ENCODE data around the gene RAB13. TPM values are rescaled to one million over a fixed set of nuclear protein-coding genes. Genes with fewer than 3 reads are reported as not detected.

Gene RAB13
- total RNA-seq, 1 donor from 2014 or later = 38.7 TPM

DNA sequence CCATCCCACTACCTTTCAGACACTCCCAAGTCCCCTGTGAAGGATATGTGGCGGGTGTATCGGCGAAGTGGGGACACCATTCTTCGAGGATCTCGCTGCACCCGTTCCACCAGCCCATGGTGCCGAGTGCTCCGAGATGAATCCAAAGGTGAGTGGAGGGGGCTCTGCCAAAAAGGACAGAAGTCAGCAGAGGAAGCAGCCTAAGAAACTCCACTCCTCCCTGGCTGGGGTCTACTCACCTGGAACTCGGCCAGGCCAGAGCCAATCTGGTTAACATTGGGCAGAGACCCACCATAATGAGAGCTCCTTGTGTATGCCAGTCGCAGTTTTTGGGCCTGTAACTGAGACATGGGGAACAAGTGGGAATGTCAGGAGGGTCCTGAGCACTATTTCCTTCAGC is 31.3 kb downstream of the RAB13 start:
- DNase-seq = no peak

DNA sequence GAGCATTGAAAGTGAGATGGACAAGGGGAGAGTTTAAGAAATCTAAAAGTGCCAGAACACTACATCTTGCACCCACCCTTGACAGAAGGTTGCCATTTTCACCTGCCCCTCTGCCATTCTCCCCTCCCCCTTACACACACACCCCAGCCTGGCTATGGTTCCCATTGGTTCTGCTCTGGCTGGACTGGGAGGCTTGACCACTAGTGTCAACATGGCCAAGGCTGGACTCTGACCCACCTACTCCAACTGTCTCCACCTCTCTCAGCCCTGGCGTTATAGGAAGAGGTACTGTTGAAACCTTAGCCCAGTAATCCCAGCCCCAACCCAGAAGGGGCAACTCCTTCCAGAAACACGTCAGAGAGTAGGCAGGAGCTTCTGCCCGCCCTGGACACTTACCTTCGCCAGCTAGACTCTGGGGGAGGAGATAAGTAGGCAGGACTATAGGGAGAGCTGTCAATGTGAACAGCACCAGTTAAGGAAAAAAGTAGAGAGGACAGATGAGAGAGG is 32.2 kb downstream of the RAB13 start:
- no peak for DNase-seq

DNA sequence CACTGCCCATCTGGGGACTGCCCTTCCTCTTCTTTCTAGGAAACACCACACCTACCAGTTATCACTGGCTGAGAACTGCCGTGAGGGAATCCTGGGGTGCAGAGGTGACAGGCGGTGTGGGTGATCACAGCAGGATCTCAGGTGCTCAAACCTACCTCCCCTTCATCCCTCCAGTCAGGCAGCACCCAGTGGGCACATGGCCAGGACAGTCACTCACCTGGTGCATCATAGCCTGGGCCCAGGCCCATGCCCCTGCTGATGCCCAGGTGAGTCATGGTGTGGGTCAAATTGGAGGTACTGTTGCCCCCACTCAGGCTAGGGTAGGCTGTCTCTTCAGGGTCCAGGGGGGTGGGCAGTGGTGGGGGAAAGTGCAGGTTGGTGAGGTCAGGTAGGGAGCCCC is 34.3 kb downstream of the RAB13 start:
- DNase-seq = no peak

DNA sequence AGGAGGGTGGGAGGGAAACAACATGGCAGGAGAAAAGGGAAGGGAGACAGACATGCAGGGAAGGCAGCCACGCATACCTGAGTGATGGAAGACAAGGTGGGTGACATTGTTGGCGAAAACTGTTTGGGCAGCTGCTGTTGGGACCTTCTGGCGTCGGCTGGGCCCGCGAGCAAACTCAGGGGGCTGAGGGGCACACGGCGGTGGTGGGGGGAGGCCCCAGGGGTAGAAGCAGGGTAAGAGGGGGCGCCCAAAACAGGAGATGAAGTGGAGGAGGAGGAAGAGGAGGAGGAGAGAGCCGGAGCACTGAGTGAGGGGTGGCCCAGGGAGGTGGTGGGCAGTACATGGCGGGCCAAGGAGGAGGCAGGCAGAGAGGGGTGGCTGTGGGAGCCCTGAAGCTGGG is 35.0 kb downstream of the RAB13 start:
- DNase-seq = no peak

DNA sequence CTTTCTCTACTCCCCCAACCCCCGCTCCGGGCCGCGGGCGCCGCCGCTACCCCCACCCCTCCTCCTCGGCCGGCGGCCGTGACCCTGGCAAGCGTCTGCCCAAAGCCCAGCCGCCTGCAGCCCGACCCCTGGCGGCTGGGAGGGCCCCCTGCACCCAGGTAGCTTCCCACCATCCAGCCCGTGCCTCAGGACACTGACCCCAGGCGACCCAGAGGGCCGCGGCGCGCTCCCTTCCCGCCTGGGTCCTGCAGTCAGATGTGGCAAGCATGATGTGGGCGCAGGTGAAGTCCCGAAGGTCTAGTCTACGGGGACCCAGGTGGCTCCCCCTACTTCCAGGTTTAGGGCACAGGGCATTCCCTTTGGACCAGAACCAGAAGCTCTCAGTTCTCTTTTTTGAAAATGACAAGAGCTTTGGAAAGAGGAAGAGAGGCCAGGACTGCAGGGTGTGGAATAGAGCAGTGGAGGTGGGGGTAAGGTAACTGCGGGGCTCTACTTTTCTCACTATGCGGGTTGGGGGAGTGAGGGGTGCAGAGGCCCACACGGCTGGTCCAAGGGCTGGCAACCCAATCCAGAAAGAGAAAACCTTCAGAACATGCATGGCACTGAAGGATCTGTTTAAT is 39.4 kb downstream of the RAB13 start, which contains the start of gene DENND4B:
TSS of gene DENND4B (minus strand) at position 97 of the 620 bp plus-strand sequence. CDS start 2,344 bp downstream, outside the sequence.
- DNase-seq = peak; percentile 58

DNA sequence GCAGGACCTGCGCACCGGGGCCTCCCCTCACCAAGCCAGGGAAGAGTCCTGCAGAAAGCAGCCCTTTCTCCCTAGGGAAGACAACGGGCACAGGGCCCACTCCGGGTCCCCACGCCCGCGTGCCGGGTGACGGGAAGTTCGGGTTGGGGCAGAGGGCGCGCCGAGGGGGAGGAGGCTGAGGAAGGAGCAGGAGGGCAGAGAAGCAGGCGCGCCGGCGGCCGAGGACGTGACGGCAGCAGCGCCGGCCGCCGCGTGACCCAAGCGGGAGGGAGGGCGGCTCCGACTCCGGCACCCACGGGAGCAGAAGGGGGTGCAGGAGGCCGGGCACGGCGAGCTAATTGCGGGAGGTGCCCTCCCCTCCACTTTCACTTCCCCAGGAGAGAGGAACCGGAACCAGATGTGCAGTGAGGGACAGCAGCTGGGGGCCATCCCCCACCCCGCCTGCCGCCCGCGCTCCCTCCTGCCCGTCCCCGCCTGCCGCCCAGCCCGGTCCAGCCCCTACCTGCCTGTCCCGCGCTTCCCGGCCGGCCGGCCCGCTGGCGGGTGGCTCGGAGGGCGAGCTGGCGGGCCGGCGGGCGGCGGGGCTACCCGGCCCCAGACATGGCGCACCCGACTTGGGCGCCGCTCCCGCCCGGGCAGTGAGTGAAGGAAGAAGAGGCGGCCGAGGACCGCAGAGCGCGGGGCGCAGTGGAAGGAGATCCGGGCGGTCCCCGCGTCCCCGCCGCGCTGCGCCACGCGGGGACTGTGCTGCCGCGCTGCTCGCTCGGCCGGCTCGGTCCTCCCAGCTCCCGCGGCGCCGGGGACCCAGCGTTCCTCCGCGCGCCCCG is 40.1 kb downstream of the RAB13 start:
- no peak for DNase-seq

DNA sequence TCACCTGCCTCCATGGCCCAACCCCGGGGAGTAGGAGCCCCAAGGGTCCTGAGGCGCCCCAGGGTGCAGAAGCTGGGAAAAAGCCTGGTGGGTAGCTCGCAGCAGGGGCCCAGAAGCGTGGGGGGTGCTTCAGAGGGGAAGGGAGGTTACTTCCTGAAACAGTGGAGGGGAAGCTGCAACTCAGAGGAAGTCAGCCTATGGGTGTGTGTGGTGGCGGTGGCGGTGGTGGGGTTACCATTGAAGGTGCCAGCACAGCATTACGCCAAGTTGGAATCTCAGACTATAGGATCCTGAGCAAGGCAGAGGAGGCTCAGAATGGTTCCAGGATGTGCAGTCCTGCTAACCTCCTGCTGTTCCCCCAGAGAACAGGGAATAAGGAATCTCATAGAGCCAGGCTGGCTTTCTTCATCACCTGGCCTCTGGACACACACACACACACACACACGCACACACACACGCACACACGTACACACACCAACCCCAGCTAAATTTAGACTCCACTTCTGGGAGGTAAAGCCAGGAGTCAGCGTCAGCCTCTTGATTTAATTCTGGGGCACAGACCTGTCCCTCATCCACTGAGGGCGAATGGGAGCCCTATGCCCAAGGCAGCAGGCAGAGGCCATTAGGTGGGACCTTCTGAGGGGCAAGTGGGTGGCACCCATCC is 40.9 kb downstream of the RAB13 start:
- no peak for DNase-seq

DNA sequence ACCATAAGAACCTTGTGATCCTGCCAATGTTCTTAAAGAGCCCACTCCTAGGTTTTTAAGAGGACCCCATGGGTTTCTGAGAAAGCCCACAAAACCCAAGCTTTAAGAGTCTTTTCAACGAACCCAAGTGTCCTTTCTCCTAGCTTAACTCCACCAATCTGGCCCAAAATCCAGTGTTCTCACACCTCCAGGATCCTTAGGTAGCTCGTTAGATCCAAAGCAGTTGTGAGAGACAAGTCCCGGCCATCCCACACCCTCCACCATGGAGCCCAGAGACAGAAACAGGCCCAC is 41.4 kb downstream of the RAB13 start:
- DNase-seq = no peak

DNA sequence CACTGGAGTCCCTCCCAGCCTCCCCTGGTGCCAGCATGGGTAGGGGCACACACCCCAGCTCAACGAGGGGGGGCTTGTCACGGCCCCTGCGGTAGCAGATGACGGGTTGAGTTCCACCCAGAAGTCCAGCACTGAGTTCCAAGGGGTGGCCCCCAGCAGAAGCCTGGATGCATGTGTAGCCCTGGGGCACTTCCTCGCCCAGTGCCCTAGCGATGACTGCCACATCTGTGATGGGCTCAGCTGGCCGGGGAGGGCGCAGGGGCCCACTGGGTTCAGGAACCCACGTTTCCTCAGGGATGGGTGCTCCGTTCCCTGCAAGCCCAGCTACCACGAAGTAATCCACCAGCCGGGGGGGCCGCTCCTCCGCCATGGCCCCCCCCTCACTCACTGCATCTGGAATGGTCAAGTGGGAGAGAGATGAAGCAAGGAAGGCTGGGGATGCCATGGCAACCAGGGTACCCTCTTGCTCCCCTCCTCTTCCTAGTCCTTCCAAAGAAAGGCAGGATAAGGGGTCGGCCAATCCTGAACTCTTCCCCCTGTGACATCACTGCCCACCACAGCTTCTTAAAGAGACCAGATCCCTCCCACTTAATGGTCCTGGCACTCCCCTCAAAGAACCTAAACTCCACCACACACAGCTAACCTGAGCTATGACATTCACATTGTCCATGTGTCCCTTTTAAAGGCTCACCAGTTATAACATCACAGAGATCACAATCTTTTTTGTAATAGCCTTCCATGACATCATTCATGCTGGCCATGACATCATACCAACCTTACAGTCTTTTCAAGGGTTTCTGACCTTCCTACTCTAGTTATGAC is 41.9 kb downstream of the RAB13 start:
- DNase-seq = no peak

DNA sequence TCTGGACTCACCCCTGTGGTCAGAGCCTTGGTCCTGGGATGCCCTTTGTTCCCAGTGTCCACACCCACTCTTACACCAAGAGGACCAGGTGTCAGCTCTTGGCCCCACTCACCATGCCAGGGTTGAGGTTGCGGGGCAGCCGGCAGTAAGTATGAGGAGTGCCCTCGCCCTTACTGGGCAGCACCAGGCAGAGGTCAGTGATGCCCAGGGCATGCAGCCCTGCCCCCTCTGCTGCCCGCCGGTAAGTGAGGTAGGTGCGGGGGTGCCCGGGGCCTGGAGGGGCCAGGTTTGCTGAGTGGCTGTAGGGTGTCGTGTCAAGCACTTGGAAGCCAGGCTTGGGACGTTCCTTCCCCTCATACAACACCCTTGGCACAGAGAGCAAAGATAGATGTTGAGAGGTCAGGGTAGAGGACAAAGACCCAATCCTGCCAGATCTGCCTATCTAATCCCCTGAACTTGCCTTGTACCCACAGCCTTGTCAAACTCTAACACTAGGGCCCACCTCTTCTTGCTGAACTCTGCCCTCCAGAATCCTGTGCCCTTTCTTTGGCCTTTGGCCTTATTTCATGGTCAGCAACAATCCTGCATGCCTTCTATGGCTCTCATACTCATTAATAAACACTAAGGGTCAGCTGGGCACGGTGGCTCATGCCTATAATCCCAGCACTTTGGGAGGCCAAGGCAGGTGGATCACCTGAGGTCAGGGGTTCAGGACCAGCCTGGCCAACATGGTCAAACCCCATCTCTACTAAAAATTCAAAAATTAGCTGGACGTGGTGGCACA is 43.2 kb downstream of the RAB13 start:
- no peak for DNase-seq

DNA sequence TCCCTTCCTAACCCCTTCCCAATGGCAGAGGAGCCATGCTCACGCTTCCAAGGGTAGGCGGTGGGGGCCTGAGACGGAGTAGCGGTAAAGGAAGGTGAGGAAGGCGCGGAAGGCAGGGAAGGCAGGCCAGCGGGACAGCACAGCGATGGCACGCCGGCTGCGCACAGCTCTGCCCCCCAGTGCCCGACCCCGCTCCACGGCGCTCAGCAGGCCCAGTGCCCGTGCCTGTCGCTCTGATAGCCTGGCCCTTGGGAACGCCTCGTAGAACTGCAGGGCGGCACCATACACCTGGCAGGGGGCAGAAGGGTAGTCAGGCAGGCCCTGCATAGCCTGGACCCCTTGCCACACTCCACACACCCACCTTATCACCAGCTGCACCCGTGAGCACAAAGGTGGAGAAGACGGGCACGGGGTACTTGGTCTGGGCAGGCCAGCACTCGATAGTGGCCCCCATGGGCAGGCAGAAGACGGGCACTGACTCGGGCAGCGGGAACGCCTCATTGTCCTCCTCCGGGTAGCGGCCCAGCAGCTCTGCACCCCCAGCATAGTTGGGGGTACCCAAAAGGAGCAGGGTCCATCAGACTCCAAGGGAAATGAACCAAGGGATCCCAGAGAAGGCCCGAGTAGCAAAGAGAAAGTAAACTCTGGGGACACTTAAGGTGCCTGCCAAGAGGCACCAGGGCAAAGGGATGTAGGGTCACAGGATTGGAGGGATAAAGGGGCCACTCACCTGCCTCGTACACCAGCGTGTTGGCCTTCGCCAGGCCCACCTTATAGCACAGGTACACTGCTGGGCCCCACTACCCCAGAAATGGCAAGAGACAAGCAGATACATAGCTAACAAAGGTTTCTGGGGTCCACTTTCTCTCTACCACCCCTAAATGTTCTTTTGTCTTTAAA is 44.1 kb downstream of the RAB13 start:
- no peak for DNase-seq

DNA sequence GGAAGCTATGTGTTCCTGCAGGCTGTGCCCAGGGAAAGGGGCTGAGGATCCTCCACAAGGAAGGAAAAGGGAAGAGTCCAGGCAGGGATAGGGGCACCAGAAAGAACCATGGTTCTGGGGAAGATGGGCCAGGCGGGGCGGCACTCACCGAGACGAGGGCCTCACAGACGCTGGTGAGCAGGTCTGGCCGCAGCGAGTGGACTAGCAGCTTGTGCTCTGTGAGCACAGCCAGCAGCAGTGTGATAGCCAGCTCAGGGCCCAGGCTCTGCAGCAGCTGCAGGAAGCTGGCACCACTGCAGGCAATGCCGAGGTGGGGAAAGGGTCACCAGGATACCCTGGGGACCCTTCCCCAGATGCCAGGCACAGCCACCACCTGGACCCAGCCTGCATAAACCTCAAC is 45.4 kb downstream of the RAB13 start:
- DNase-seq = no peak

DNA sequence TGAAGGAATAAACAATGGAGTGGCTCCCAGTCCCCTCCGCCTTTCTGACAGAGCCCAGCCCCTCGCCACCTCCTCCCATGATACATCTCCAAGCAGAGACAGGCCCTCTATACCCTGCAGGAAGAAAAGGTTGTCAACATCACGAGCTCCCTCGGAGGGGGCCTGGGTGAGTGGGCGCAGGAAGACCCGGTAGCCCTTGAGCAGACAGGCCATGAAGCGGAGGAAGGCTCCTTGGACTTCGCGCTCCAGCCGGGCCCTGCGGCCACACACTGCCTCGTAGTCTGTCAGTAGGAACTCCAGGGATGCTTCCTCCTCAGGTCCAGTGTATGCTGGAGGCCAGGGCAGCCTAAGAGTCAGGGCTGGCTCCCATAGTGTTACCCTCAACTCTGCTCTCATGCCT is 46.7 kb downstream of the RAB13 start:
- no peak for DNase-seq

DNA sequence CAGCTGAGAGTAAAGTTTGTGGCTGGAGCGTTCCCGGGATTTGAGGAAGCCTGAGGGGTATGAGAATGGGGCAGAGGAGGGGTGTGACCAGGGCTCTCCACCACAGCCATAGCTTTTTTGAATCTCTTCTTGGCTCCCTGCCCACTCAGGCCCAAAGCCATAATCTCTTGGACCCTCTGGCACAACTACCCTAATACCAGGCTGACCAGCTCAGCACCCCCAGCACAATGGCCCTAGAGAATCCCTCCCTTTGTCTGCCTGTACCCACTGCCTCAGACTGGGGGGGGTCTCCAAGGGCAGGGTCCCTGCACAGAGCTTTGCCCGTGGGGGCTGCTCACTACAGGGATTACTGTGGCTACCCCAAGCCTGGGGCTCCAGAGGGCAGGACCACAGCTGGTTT is 47.1 kb downstream of the RAB13 start:
- DNase-seq = no peak

DNA sequence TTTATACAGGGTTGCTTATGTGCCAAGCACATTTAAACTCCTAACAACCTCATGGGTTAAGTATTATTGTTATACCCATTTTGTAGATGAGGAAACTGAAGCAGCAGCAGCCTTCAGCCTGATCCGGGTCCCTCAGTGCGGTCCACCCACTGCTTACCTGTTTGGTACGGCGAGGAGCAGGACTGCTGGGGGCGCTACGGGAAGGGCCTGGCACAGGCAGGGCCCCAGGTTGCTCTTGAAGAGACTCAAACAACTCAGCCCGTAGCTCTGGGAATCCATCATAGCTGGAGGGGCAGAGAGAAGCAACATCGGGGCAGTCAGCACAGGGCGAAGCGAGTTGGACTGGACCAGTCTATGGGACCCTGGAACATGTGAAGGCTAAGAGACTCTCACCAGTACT is 48.8 kb downstream of the RAB13 start:
- DNase-seq = no peak

DNA sequence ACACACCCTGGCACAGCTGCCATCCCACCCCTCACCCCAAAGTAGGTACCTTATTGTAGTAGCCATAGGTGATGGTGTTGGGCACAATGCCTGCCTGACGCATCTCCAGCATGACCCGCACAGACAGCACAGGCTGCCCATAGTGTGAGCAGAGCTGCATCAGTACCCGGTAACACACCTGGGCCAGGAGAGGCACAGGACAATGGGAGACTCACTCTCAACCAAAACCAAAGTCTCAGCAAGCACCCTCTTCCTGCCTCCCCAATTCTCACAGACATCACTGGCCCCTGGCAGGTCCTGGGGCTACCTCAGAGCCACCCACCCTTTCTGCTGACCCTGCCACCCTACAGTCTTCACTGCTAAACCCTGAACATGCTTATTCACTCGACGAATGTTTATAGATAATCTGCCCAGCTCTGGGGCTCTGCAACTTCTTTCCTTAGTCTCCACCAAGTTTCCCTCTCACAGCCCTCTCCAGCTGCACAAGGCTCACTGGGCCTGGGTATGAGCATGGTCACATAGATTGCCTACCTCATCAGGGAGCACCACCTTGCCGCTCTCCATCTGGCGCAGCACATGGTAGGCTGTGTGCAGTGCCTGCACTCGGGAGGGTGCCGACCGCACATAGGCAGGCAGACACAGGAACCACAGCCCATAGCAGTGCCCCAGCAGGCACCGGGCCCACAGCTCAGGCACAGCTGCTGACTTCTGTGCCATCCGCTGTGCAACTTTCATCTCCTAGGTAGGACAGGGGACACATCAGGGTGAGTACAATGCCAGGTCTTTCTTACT is 49.9 kb downstream of the RAB13 start:
- DNase-seq = no peak

DNA sequence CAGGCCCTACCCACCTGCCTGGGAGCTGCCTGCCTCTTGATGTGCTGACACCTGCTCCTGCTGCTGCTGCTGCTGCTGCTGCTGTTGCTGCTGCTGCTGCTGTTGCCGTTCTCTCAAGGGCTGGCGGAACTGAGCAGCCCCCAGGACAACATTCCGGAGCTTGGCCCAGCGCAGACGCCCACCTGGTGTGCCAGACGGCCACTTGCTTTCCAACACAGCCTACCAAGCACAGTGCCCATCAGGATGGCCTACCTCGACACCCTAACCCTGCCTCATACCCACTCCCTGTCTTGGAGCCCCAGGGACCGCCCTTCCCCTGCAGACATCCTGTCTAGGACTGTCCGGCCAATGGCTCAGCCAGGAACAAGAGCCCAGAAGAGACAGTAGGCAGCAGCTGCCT is 51.4 kb downstream of the RAB13 start:
- DNase-seq = no peak

DNA sequence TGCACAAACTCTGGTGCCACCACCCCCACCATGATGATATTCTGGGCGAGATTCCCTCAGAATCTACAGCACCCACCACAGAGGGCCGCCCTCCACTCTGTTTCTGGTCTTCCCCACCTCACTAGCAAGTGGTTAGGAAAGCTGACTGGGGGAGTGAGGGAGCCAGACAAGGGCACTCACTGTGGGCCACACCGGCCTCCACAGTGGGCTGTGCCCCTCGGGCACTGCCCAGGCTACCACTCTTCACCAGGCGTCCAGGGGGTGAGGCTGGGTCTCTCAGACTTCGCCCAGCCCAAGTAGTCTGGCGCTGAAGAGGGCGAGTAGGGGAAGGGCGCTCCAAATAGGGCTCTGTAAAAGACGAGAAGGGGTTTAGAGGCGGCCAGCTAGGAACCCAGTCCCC is 52.2 kb downstream of the RAB13 start:
- DNase-seq = no peak

DNA sequence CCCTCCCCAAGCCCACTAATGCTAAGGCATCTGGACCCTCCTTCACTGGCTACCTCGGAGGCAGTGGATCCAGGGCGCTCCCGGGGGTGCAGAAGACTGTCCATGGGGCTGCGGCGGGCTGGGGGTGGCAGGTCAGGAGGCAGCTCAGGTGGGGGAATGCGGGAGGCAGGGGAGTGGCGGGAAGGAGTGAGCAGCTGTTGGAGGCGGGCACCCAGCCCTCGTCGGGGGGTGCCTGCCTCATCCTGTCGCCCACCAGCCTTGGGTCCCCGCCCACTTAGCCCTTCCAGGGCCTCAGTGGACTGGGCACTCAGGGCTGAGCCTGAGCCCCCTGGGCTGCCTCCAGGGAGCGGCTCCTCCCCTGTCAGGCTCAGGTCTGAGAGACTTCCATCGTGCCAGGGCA is 52.7 kb downstream of the RAB13 start:
- no peak for DNase-seq
